ENCODE results near the gene MED12L. TPM values are rescaled to one million over a fixed set of nuclear protein-coding genes. Genes with fewer than 3 reads are reported as not detected.

Gene MED12L
- total and polyA plus RNA-seq, 10 of the 15 experiments (the other 5 are each of a cell fraction or from before 2014, with no cell fraction given): 0.01 to 0.06 (median 0.03) TPM; not detected in 2

- FAIRE-seq: no peak
- BruUV-seq (replicated peaks): no TSS peak
- H3K4me2 ChIP-seq (ENCODE audit: control insufficient read depth, insufficient read depth): no peak overlapping the region
- no peaks in the 10 kb centered on the region for H3K4me1 ChIP-seq (ENCODE audit: control insufficient read depth, insufficient read depth, low read length)
- RAD21 ChIA-PET (ENCODE audit: unreplicated experiment): no interaction called here
- H3K36me3 ChIP-seq (ENCODE audit: control insufficient read depth in 2 of 2, insufficient read depth in 2 of 2, low read length in 1 of 2): no peaks in the 10 kb centered on the region
- CTCF ChIA-PET: interaction anchor here (2.7 kb wide), 1 partner anchor 13 kb away, joined by 9 read pairs; no protein-coding TSS in a partner anchor
- no peaks in the 10 kb centered on the region for H4K20me1 ChIP-seq (ENCODE audit: control insufficient read depth, insufficient read depth)
- no peak for ATAC-seq
- TF ChIP-seq SIX5 (IDR thresholded peaks at IDR 0.05; ENCODE audit: low read depth, low read length, severe bottlenecking) (no peak), BACH1 (IDR thresholded peaks at IDR 0.05; ENCODE audit: borderline replicate concordance) (no peak), ZSCAN29 (IDR thresholded peaks at IDR 0.05) (no peak), BCL11A (IDR thresholded peaks at IDR 0.05; ENCODE audit: low read depth, low read length) (no peak), RUNX3 (IDR thresholded peaks at IDR 0.05; ENCODE audit: low read length) (no peak), REST (IDR thresholded peaks at IDR 0.05; ENCODE audit: low read depth, low read length) (no peak), ZNF24 (IDR thresholded peaks at IDR 0.05) (no peak), CREM (IDR thresholded peaks at IDR 0.05; ENCODE audit: low read depth) (no peak), SREBF1 (IDR thresholded peaks at IDR 0.05; ENCODE audit: low read length) (no peak), NFXL1 (IDR thresholded peaks at IDR 0.05; ENCODE audit: borderline replicate concordance) (no peak), DPF2 (IDR thresholded peaks at IDR 0.05) (no peak), POLR2AphosphoS5 (IDR thresholded peaks at IDR 0.05; ENCODE audit: low read length) (no peak), ZZZ3 (IDR thresholded peaks at IDR 0.05; ENCODE audit: control insufficient read depth, insufficient read length, low read depth) (no peak), ZBTB40 (IDR thresholded peaks at IDR 0.05; ENCODE audit: borderline replicate concordance) (no peak), PRDM15 (CRISPR knock-in tag; IDR thresholded peaks at IDR 0.05) (no peak)
- H3K27ac ChIP-seq (ENCODE audit: control insufficient read depth, insufficient read depth): no peak overlapping the region
- H3K27me3 ChIP-seq (replicated peaks in 1 of 2; ENCODE audit: control insufficient read depth in 2 of 2, insufficient read depth in 2 of 2, low read length in 1 of 2): no peaks in the 10 kb centered on the region; a peak in 1 of 4 replicates
- H3K9ac ChIP-seq (ENCODE audit: control insufficient read depth, insufficient read depth, low read length): no peak overlapping the region
- in situ Hi-C loops (cut with MboI): no loop called here
- H3K4me3 ChIP-seq: no peak overlapping the region
- intact Hi-C loops (cut with micrococcal nuclease; ENCODE audit: unreplicated experiment): no loop called here
- POLR2A ChIA-PET: no interaction called here
- H3K79me2 ChIP-seq (ENCODE audit: control insufficient read depth, insufficient read depth, low read length): no peaks in the 10 kb centered on the region
- DNase-seq (ENCODE audit: low read depth, low spot score): no peak
- WGBS (ENCODE audit: insufficient coverage, insufficient replicate concordance, low lambda C conversion rate, missing lambda C conversion rate): 45% methylated on average over 2 of the region's 2 CpGs
- H2AFZ ChIP-seq (ENCODE audit: control insufficient read depth, low read depth, low read length): no peak overlapping the region
- SMC1A ChIA-PET (ENCODE audit: uncharacterized antibody, unreplicated experiment): no interaction called here
- no peaks in the 10 kb centered on the region for H3K9me3 ChIP-seq (replicated peaks; ENCODE audit: control insufficient read depth, insufficient read depth, low read length)
These were observed 228.7 kb downstream of the MED12L start for GRCh38 chr3:151314137-151314536.

Measured in GM12878 (cell line).